Mucosa of descending colon (tissue), 3 donors: Measurements from ENCODE around the gene FJX1. TPM values are rescaled to one million over a fixed set of nuclear protein-coding genes. Genes with fewer than 3 reads are reported as not detected.
"Not testable (repeated sequence)": the region's sequence is repeated elsewhere in the genome, so short reads cannot be mapped to it uniquely, and the experiment has no call there.

Source experiments
- ATAC-seq: fragments of 200-7000 bp; cut with Tn5 transposase; one replicate; pipeline ENCODE4 v1.9.1; 2020; ENCODE audit warnings: mild to moderate bottlenecking, moderate library complexity
- DNase-seq, 3 donors: peaks; one replicate each; pipeline ENCODE4 v3.0.0-alpha.2; 2020
- H3K36me3 ChIP-seq: fragments of 200-600 bp; one replicate; pipeline ENCODE4 v1.8.0; 2021; ENCODE audit warnings: low read depth, mild to moderate bottlenecking
- H3K4me1 ChIP-seq: fragments of 200-600 bp; one replicate; pipeline ENCODE4 v1.8.0; 2021; ENCODE audit warnings: low read depth, mild to moderate bottlenecking
- H3K4me3 ChIP-seq: fragments of 200-600 bp; one replicate; pipeline ENCODE4 v1.8.0; 2021; ENCODE audit warnings: mild to moderate bottlenecking
- H3K9me3 ChIP-seq: fragments of 200-600 bp; one replicate; pipeline ENCODE4 v1.8.0; 2021; ENCODE audit warnings: mild to moderate bottlenecking
- CTCF ChIP-seq: fragments of 200-600 bp; IDR thresholded peaks from one replicate; pipeline ENCODE4 v1.8.0; 2022; ENCODE audit warnings: antibody characterized with exemption, mild to moderate bottlenecking
- intact Hi-C, 2 donors: fragments of 100-400 bp; cut with DNase I in 1 of 2; cut with micrococcal nuclease in 1 of 2; formaldehyde crosslinking; loops; one replicate each; pipeline versions ENCODE4 v1.11.0 to v1.11.1; 2022; cut with DNase I, micrococcal nuclease
- total RNA-seq, 3 donors: library from RNA; stranded (reverse); fragmentation: NEBNext Ultra II Directional in 2 of 3; extraction: Animal tissue kit (Norgen Biotek cat#: 25700) in 2 of 3; gene quantifications; one replicate each; pipeline versions ENCODE4 v1.2.1 to v1.2.4, GENCODE V29; 2021 to 2023
- donor health status: DM: no; HTN: no; CAD: no; lungs with moderate emphysema.
- donor health status: DM: no; HTN: no; CAD: no.
- donor health status: DM: no; HTN: yes; CAD: no.

The FJX1 gene
- total RNA-seq, 3 donors from 2014 or later, result 0.36 to 1.7 (median 0.84) TPM

- TF ChIP-seq CTCF, result no peak
- Histone ChIP-seq H3K4me1 (no peaks in the 10 kb centered on the region), H3K4me3 (no peak overlapping the region), H3K36me3 (no peaks in the 10 kb centered on the region), H3K9me3 (no peaks in the 10 kb centered on the region)
- intact Hi-C loops, result no loop called here
- ATAC-seq, result no peak
- DNase-seq, result no peak
Measured at GRCh38 chr11:35651263-35651662, 33.0 kb downstream of the FJX1 start.

- H3K4me3 ChIP-seq, ATAC-seq, DNase-seq, H3K9me3 ChIP-seq, H3K36me3 ChIP-seq, intact Hi-C loops, H3K4me1 ChIP-seq: not testable (repeated sequence)
Measured at GRCh38 chr11:35652786-35653185, 34.5 kb downstream of the FJX1 start.

- Histone ChIP-seq H3K4me3 (no peak overlapping the region), H3K4me1 (no peaks in the 10 kb centered on the region), H3K9me3 (no peaks in the 10 kb centered on the region), H3K36me3 (no peaks in the 10 kb centered on the region)
- intact Hi-C loops, result no loop called here
- no peak for TF ChIP-seq CTCF
- ATAC-seq (no peak), DNase-seq (no peak)
Measured at GRCh38 chr11:35654711-35655110, 36.5 kb downstream of the FJX1 start.

GRCh38 chr11:35655254-35655653, 37.0 kb downstream of the FJX1 start:
- TF ChIP-seq CTCF, result no peak
- ATAC-seq, result no peak
- no peak for DNase-seq
- no peaks in the 10 kb centered on the region for H3K36me3 ChIP-seq
- no peaks in the 10 kb centered on the region for H3K9me3 ChIP-seq
- no peak overlapping the region for H3K4me3 ChIP-seq
- intact Hi-C loops, result no loop called here
- no peaks in the 10 kb centered on the region for H3K4me1 ChIP-seq

- no peak for TF ChIP-seq CTCF
- no peak for DNase-seq
- intact Hi-C loops, result no loop called here
- Histone ChIP-seq H3K36me3 (no peaks in the 10 kb centered on the region), H3K4me1 (no peaks in the 10 kb centered on the region), H3K9me3 (no peaks in the 10 kb centered on the region), H3K4me3 (no peak overlapping the region)
- no peak for ATAC-seq
Measured at GRCh38 chr11:35655856-35656255, 37.6 kb downstream of the FJX1 start.

- ATAC-seq, result no peak
- TF ChIP-seq CTCF, result no peak
- no peak for DNase-seq
- intact Hi-C loops, result no loop called here
- Histone ChIP-seq H3K4me3 (no peak overlapping the region), H3K36me3 (no peaks in the 10 kb centered on the region), H3K9me3 (no peaks in the 10 kb centered on the region), H3K4me1 (peaks cover 3% of the 10 kb centered on the region)
Measured at GRCh38 chr11:35658020-35658948, 40.0 kb downstream of the FJX1 start.
